Amygdala (tissue), 56 donors: Measurements from ENCODE around the gene SLC25A38.
A peak's percentile ranks its signal among the peaks of the same experiment; 100 is the strongest.
"Not testable (repeated sequence)": the region's sequence is repeated elsewhere in the genome, so short reads cannot be mapped to it uniquely, and the experiment has no call there.

Source experiments
- DNase-seq, 56 donors: peaks; one replicate each; lab custom pipeline; 2025; lab: John Stamatoyannopoulos, UW

The SLC25A38 gene

DNA sequence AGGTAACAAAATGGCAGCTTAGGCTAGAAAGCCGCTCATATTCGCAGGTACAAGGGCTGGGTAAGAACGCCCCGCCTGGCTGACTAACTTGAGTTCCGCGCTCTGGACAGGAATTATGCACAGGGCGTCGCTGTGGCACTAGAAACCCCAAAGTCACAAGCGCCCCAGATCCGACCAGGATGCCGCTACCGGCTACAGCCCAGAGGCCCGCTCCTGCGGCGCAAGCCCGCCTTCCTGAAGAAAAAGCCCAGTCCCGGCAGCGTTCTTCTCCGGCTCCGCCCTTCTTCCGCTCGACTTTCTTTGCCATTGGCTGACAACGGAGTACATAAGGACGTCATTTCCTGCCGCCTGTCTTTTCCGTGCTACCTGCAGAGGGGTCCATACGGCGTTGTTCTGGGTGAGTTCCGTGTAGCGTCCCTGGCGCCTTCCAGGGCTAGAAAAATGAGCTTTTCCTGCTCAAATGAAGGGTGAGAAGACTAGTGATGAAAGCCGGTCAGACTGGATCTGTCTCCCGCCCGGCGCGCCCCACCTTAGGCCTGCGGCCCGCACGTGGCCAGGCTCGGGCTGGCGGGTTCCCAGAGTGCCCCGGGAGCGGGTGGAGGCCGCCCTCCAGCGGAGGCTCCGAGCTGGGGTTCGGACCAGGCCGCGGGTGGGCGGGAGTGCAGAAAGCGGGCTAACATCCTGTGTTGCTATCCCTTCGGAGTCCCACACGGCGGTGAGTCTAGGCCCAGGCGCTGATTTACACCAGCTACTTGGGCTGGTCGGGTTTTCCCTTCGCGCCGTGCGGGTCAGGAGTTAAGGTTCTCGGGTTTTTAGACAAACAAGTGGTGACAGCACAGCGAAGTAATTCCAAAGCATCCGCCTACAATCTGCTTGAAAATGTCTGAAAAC is 23.4 kb downstream of the SLC25A38 start, which contains the start of gene RPSA:
Gene RPSA (plus strand): TSS at position 353 of the 891 bp plus-strand sequence. CDS start 934 bp downstream, outside the sequence.
- DNase-seq, result peak; percentile 52 to 97 (median 92)

DNA sequence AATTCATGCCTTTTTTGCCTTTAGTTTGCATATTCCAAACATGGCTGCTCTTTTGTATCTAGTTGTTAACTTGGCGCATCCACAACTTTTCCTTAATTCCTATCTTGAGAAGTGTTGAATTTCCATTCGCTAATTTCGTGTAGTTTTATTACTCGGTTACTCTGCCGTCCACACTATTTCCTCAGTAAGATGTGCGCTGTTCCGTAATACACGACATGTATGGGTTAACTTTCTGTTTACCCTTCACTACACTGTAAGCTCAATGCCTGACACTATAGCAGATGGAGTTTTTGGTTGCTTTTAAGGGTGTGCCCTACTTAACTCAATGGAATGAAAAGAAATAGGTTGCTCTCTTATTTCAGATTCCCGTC is 24.1 kb downstream of the SLC25A38 start:
- no peak for DNase-seq

DNA sequence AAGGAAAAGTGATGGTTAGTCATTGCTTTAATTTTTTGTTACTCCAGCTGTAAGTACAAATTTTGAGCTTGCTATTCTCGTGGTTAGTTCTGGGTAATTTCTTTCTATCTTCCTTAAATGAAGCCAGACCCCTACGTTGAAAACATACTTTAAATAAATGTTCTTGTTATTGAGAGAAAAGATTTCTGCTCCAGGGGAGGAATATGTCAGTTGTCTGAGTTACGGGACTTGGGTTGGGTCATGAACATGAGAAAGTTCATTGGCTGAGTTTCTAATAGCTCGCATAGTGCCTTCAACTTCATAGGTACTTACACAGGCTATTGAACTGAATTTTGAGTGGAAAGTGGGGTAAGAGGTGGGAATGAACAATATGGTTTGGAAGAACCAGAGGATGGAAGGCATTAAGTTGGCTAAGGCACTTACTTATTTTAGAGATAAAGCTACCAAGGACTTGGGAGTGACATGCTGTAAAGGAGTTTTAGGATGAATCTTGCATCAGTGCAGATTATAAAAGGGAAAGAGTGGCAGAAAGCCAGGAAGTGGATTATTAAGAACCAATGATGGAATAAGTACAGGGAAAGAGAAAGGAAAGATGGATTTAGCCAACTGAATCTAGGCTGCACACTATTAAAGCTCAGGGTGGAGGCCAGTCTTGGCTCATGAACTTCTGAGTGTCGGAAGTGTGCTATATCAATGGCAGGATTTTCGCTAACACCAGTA is 24.8 kb downstream of the SLC25A38 start:
- DNase-seq, result no peak

DNA sequence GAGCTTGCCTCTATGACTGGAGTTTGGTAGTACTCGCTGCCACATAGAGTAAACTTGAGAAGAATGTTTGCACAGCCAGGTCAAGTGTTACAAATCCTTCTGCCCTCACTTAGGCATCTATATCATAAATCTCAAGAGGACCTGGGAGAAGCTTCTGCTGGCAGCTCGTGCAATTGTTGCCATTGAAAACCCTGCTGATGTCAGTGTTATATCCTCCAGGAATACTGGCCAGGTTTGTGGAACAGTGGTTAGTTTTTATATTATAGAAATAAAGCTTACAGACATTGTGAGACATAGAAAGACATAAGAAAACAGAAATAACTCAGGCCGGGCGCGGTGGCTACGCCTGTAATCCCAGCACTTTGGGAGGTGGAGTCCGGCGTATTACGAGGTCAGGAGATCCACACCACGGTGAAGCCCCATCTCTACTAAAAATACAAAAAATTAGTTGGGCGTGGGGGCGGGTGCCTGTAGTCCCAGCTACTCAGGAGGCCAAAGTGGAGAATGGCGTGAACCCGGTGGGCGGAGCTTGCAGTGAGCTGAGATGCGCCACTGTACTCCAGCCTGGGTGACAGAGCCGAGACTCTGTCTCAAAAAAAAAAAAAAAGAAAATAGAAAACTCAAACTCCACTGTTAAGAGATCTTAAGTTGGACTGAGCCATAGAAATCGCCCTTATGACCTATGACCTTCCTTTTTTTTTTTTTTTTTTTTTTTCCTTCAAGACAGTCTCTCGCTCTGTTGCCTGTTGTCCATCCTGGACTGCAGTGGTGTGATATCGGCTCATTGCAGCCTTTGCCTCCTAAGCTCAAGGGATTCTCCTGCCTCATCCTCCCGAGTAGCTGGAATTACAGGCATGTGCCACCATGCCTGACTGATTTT is 25.6 kb downstream of the SLC25A38 start:
- no peak for DNase-seq

DNA sequence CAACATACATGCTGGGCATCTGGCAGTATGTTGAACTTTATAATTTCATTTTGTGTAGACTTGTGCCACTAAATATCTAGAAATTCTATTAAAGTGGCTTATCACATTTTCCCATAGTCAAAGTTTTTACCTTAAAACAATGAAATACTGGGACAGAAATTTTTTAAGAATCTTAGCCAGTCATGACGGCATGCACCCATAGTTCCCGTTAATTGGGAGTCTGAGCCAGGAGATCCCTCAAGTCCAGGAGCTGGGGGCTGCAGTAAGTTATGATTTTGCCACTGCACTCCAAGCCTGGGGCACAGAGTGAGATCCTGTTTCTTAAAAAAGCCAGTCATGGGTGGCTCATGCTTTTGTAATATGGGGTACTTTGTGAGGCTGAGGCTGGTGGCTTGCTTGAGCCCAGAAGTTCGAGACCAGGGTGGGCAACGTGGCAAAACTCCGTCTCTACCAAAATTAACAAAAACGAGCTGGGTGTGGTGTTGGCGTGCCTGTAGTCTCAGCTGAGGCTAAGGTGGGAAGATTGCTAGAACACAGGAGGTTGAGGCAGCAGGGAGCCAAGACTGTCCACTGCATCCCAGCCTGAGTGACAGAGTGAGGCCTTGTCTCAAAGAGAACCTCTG is 26.5 kb downstream of the SLC25A38 start:
- no peak for DNase-seq

DNA sequence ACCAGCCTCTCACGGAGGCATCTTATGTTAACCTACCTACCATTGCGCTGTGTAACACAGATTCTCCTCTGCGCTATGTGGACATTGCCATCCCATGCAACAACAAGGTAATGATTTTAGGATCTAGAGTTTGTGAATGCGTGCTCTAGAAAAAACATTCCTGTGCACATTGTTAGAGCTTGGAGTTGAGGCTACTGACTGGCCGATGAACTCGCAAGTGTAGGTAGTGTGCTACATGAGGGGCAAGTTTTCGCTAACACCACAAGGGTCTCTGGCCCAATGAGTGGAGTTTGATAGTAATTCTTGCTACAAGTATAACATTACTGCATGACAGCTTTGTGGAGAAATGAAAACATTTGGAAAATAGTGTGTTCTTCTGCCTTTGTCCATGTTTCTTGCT is 27.7 kb downstream of the SLC25A38 start:
- no peak for DNase-seq

DNA sequence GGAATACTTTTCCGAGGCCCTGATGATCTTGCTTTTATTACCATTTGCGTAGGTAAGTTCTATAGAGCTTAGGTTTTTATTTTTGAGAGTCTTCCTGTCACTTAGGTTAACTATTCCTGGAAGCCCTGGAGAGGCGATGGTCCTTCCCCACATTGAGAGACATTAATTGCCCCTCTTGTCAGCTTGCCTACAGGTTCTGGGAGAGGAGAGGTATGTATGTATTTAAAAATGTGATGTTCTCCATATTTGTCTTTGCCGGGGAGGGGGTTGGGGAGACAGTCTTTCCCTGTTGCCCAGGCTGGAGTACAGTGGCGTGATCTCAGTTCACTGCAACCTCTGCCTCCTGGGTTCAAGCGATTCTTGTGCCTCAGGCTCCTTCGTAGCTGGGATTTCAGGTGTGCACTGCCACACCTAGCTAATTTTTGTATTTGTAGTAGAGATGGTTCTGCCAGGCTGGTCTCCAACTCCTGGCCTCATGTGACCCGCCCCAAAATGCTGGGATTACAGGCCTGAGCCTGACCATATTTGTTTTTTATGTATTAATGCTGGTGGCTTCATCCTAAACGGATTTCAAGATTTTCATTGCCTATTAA is 29.6 kb downstream of the SLC25A38 start:
- no peak for DNase-seq

DNA sequence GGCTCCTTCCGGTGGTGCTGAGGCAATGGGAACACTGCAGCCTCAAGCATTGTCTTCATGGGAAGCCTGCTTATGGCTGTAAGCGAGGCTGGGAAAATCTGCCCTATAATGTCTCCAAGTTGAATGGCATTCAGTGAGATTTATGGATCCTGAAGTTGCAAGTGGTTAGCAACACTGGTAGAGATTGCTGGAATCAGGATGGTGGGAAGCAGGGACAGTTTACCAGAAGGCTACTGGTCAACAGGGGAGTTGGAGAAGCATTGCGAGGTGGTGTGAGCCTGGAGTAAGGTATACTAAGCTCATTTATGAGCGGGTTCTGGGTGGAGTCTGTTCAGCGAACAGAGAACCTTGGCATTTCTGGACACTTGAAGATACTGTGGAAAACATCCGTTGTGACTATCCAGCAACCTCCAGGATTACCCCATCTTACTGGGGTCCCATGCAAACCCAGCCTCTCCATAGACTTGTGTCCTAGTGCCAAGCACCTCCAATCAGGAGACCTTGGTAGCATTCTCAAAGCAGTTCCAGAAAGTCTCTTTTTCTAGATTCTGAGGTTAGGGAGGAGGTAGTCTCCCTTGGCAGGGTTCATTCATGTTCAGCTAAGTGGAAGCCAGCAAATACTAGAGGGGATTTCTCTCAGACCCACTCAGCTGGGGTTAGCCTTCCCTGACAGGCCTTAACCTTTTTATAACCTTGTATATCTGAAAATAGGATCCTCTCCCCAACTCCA is 30.7 kb downstream of the SLC25A38 start:
- DNase-seq, result no peak

DNA sequence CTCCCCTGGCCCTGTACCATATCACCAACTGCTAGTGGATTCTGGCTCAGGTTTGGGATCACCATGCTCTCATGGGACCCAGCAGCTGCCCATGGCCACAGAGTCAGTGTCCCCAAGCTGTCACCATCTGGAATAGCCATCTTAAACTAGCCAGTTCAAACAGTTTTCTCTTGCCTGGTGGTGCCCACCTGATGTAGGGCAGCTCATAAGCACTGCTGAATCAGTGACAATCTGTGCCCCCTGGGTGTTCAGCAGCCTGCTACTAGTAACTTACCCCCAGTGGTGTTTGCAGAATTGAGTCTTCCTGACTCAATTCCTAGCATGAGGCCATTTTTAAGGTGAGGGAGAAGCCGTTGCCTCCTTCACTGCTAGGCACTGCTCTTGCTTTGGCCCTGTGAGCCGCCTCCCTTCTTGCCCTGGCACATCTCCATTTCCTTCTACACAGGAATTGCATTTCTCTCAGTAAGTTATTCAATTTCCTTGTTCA is 31.3 kb downstream of the SLC25A38 start:
- DNase-seq, result no peak

DNA sequence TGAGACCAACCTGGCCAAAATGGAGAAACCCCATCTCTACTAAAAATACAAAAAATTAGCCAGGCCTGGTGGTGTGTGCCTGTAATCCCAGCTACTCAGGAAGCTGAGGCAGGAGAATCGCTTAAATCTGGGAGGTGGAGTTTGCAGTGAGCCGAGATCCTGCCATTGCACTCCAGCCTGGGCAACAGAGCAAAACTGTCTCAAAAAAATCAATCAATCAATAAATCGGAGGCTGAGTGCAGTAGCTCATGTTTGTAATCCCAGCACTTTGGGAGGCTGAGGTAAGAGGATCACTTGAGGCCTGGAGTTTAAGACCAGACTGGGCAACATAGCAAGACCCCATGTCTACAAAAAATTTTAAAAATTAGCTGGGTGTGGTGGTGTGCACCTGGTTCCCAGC is 32.1 kb downstream of the SLC25A38 start:
- DNase-seq, result not testable (repeated sequence)

DNA sequence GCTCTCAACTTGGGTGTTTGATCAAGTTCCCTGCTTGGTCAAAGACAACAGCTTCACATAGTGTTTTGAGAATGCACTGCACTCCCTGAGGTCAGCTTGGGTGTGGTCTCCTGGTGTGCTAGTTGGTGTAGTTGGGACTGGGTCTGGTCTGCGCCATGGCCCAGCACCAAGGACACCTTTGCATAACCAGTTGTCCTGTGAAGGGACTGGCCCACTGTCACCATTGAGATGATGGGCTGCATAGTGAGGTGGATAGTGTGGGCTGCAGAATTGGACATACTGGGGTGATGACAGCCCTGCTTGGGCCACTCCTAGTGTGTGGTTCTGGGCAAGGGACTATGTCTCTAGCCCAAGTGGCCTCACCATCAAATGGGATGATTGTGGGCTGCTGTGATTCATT is 32.8 kb downstream of the SLC25A38 start:
- DNase-seq, result no peak

DNA sequence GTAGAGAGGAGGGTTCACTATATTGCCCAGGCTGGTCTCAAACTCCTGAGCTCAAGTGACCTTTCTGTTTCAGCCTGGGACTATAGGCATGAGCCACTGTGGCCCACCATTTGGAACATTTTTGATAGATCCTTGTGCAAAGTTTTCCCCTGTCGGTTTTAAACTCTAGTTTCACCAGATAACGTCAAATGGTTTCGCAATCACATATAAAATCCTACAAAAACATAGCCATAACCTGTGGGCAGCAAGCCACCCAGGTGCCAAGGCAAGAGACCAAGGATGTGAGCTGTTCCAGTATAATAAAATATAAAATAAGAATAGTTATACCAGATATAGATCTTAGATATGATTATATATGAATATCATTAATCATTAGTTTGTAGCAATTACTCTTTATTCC is 33.8 kb downstream of the SLC25A38 start:
- DNase-seq, result not testable (repeated sequence)

DNA sequence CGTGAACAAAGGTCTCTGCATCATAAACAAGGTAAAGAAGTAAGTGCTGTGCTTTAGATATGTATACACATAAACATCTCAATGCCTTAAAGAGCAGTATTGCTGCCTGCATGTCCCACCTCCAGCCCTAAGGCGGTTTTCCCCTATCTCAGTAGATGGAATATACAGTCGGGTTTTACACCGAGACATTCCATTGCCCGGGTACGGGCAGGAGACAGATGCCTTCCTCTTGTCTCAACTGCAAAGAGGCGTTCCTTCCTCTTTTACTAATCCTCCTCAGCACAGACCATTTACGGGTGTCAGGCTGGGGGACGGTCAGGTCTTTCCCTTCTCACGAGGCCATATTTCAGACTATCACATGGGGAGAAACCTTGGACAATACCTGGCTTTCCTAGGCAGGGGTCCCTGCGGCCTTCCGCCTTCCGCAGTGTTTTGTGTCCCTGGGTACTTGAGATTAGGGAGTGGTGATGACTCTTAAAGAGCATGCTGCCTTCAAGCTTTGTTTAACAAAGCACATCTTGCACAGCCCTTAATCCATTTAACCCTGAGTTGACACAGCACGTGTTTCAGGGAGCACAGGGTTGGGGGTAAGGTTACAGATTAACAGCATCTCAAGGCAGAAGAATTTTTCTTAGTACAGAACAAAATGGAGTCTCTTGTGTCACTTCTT is 35.5 kb downstream of the SLC25A38 start:
- not testable (repeated sequence) for DNase-seq

DNA sequence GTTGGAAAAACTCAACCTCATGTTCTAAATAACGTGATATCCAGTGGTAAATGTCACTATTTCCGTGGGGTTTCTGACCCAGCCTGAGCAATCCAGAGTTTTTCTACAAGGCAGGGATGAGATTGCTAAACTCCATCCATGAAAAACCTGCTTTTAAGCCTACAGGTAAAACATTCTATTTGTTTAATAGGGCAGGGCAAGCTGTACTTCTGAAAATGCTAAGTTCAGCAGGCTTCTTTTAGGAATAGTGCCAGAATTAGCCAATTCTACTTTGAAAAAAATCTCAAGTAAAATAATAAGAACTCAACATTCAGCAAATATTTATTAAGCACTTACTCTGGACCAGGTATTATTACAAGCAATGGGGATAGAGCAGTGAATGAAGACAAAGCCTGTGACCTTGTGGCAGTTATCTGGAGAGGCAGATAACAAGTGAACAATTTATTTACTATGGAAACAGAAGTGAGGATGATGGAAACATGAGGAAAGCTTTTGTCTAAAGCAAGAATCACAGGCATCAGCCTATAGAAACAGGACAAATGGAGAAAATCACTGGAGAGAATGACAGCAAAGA is 36.7 kb downstream of the SLC25A38 start:
- DNase-seq, result no peak

DNA sequence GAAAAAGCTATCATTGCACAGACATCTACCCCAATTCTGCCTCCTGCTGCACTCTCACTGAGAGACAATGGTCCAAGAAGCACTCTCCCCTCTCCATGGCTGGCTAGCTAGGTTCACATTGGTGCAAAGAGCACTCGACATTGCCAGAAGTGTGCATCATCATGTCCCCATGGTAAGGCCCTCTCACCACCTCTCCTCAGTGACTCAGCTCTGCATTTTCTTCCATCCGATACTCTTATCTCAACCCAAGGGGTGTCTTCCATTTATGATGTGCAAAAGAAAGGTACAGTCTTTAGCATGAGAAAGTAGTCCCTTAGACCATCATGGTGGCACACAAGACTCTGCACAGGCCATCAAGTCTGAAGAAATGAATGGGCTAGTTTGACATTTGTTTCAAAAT is 37.4 kb downstream of the SLC25A38 start:
- DNase-seq, result no peak

DNA sequence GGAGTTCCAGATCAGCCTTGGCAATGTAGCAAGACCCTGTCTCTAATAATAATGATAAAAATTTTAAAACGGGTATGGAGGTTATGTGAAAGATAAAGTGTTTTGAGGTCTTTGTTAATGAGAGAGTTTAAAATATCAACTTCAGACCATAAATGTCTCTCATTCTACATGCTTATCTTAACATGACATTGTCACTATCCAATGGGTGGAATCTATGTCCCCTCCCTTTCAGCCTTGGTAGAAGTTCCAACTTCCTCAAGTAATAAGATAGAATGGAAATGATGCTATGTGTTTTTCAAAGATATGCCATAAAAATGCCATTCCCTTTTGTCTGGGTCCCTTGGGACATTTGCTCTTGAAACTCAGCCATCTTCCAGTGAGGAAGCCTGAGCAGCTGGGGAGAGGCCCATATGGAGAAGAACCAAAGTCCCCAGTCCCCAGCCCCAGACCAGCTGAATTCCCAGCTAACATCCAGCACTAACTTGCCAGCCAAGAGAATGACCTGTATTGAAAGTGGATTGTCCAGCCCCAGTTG is 40.3 kb downstream of the SLC25A38 start:
- no peak for DNase-seq

DNA sequence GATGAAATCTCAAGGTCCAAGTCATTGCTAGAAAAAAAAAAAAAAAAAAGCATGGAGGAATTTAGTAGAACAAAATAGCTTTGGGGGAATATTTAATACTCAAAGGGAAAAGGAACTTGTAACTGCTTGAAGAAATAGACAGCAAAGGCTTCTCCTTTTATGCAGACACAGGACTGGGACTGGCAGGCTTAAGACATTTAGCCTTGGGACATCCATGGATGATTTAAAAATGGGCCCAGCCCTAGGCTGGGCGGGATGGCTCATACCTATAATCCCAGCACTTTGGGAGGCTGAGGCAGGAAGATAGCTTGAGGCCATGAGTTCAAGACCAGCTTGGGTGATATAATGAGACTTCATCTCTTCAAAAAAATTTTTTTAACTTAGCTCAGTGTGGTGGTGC is 43.1 kb downstream of the SLC25A38 start:
- no peak for DNase-seq

DNA sequence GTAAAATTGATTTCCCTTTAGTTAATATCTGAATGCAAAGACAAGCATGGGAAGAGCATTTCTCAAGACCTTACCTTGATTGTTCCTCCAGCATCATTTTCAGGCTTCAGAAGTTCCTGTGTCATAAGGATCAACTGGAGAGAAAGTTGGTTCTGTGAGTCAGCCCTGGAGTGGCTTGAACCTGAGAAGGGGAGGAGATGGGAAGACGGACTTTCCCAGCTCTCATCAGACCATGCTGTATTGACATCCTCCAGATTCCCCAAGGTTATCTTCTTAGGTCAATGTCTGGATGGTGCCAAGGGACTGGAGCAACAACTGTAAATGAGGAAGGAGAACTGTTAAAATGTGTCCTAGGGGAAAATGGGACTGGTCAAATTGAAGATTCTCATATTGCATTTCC is 44.3 kb downstream of the SLC25A38 start:
- DNase-seq, result no peak
